ENCODE results near the gene LRMDA. TPM values are rescaled to one million over a fixed set of nuclear protein-coding genes. Genes with fewer than 3 reads are reported as not detected.

LRMDA gene
- total and polyA plus RNA-seq, 2 of the 8 experiments (the other 6 are each of a cell fraction or from before 2014, with no cell fraction given) = 0.86 to 2.8 TPM

DNA sequence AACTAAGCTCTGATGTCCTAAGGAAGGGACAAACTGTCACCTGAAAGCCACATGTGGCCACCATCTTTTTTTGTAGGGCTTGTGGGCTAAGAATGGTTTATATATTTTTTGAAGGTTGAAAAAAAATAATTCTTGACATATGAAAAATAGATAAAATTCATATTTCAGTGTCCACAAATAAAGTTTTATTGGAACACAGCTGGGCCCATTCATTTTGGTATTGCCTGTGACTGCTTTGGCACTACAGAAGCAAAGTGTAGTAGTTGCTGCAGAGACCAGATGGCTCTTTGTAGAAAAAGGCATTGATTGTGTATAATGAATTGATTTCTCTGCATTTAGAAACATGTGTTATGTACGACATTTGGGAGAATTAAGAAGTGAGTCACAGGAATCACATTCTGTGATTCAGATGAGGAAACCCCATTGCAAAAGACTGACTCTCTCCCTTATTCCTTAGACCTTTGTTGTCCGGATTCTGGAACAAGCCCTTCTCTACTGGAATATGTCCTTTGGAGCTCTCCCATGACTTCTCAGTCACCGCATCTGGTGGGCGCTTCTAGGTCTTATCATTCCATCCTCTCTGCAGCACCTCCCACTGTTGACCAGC lies 438.7 kb downstream of the LRMDA start (continued):
- TF ChIP-seq, protein P1, sequence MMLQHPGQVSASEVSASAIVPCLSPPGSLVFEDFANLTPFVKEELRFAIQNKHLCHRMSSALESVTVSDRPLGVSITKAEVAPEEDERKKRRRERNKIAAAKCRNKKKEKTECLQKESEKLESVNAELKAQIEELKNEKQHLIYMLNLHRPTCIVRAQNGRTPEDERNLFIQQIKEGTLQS (IDR thresholded peaks at IDR 0.05; ENCODE audit: insufficient read depth, low read depth, low read length) = no peak
- TF ChIP-seq CBX5 (IDR thresholded peaks at IDR 0.05; ENCODE audit: low read depth, low read length) = no peak
- no peak for TF ChIP-seq ASH2L (IDR thresholded peaks at IDR 0.05; ENCODE audit: low read length)
- no peak for TF ChIP-seq SP4 (IDR thresholded peaks at IDR 0.05; ENCODE audit: low read length)
- no peak for TF ChIP-seq SAP30 (IDR thresholded peaks at IDR 0.05; ENCODE audit: insufficient read depth, insufficient replicate concordance, low read length)
- no peak for TF ChIP-seq EGR1 (IDR thresholded peaks at IDR 0.05; ENCODE audit: borderline replicate concordance, low read depth, low read length)
